GM21619 (cell line): Measurements from ENCODE around the gene FAM110A.
"Not testable (repeated sequence)": the region's sequence is repeated elsewhere in the genome, so short reads cannot be mapped to it uniquely, and the experiment has no call there.

ENCODE experiments used
- ATAC-seq: cut with Tn5 transposase; IDR thresholded peaks from one replicate; pipeline ENCODE4 v1.9.1; 2021; ENCODE audit not compliant: unreplicated experiment

Gene FAM110A

GRCh38 chr20:822651-823573, 10.6 kb upstream of the FAM110A start:
- no peak for ATAC-seq

GRCh38 chr20:823574-823902, 10.0 kb upstream of the FAM110A start:
- ATAC-seq = no peak

- no peak for ATAC-seq
These were observed 9.0 kb upstream of the FAM110A start for GRCh38 chr20:824490-824889.

GRCh38 chr20:824916-825315, 8.6 kb upstream of the FAM110A start:
- ATAC-seq = no peak

- ATAC-seq = no peak
These were observed 7.6 kb upstream of the FAM110A start for GRCh38 chr20:825710-826421.

GRCh38 chr20:826695-827323, 6.7 kb upstream of the FAM110A start:
- ATAC-seq = no peak

- not testable (repeated sequence) for ATAC-seq
These were observed 5.5 kb upstream of the FAM110A start for GRCh38 chr20:827981-828380.

GRCh38 chr20:828987-829386, 4.5 kb upstream of the FAM110A start:
- ATAC-seq = no peak

- no peak for ATAC-seq
These were observed 4.0 kb upstream of the FAM110A start for GRCh38 chr20:829551-829950.

- ATAC-seq = no peak
These were observed 3.4 kb upstream of the FAM110A start for GRCh38 chr20:830011-830521.

- no peak for ATAC-seq
These were observed 2.3 kb upstream of the FAM110A start for GRCh38 chr20:831251-831650.

- ATAC-seq = no peak
These were observed 1.6 kb upstream of the FAM110A start for GRCh38 chr20:831956-832355.

- no peak for ATAC-seq
These were observed 430 bp upstream of the FAM110A start for GRCh38 chr20:833121-833449.

GRCh38 chr20:834151-834746, 734 bp downstream of the FAM110A start:
- ATAC-seq = no peak

- ATAC-seq = no peak
These were observed 2.1 kb downstream of the FAM110A start for GRCh38 chr20:835608-836045.

GRCh38 chr20:836190-836589, 2.7 kb downstream of the FAM110A start:
- no peak for ATAC-seq

- ATAC-seq = no peak
These were observed 5.5 kb downstream of the FAM110A start for GRCh38 chr20:839015-839414.

GRCh38 chr20:839626-840025, 6.1 kb downstream of the FAM110A start:
- ATAC-seq = no peak

- no peak for ATAC-seq
These were observed 7.0 kb downstream of the FAM110A start for GRCh38 chr20:840503-840857.

- ATAC-seq = no peak
These were observed 7.5 kb downstream of the FAM110A start for GRCh38 chr20:840858-841567.
